ENCODE measurements around the gene PCOLCE2. TPM values are rescaled to one million over a fixed set of nuclear protein-coding genes. Genes with fewer than 3 reads are reported as not detected.

The PCOLCE2 gene
- total RNA-seq, 1 donor from 2014 or later = 23.3 TPM

GRCh38 chr3:142898346-142899213 is 9.7 kb upstream of the PCOLCE2 start:
- no peak for ATAC-seq

GRCh38 chr3:142897807-142898206 is 8.9 kb upstream of the PCOLCE2 start:
- intact Hi-C loops (cut with DNase I) = no loop called here
- no peak for TF ChIP-seq CTCF (IDR thresholded peaks at IDR 0.05)
- Histone ChIP-seq H3K27ac (no peak overlapping the region), H3K9me3 (no peaks in the 10 kb centered on the region), H3K4me1 (no peaks in the 10 kb centered on the region), H3K27me3 (no peaks in the 10 kb centered on the region), H3K4me3 (no peak overlapping the region), H3K36me3 (no peaks in the 10 kb centered on the region)
- DNase-seq = no peak
- ATAC-seq = no peak

More at GRCh38 chr3:142898346-142899213, 9.7 kb upstream of the PCOLCE2 start:
- Histone ChIP-seq H3K27me3 (no peaks in the 10 kb centered on the region), H3K27ac (no peak overlapping the region), H3K4me3 (no peak overlapping the region), H3K4me1 (no peaks in the 10 kb centered on the region), H3K36me3 (no peaks in the 10 kb centered on the region), H3K9me3 (no peaks in the 10 kb centered on the region)
- intact Hi-C loops (cut with DNase I) = no loop called here
- no peak for DNase-seq
- no peak for TF ChIP-seq CTCF (IDR thresholded peaks at IDR 0.05)

- Histone ChIP-seq H3K27me3 (no peaks in the 10 kb centered on the region), H3K36me3 (no peaks in the 10 kb centered on the region), H3K4me1 (no peaks in the 10 kb centered on the region), H3K4me3 (no peak overlapping the region), H3K27ac (no peak overlapping the region), H3K9me3 (no peaks in the 10 kb centered on the region)
- ATAC-seq = no peak
- DNase-seq = no peak
- no peak for TF ChIP-seq CTCF (IDR thresholded peaks at IDR 0.05)
- intact Hi-C loops (cut with DNase I) = no loop called here
Observed at GRCh38 chr3:142896996-142897395, 8.1 kb upstream of the PCOLCE2 start.

GRCh38 chr3:142896201-142896755 is 7.4 kb upstream of the PCOLCE2 start:
- intact Hi-C loops (cut with DNase I) = no loop called here
- ATAC-seq = no peak
- no peak for TF ChIP-seq CTCF (IDR thresholded peaks at IDR 0.05)

GRCh38 chr3:142894493-142894892 is 5.6 kb upstream of the PCOLCE2 start:
- no peak overlapping the region for H3K4me3 ChIP-seq
- no peaks in the 10 kb centered on the region for H3K27me3 ChIP-seq
- H3K27ac ChIP-seq = no peak overlapping the region
- TF ChIP-seq CTCF (IDR thresholded peaks at IDR 0.05) = no peak
- H3K36me3 ChIP-seq = no peaks in the 10 kb centered on the region
- no peak for DNase-seq
- peak; percentile 32 for ATAC-seq
- H3K9me3 ChIP-seq = no peaks in the 10 kb centered on the region
- H3K4me1 ChIP-seq = no peaks in the 10 kb centered on the region
- intact Hi-C loops (cut with DNase I) = no loop called here

More at GRCh38 chr3:142896201-142896755, 7.4 kb upstream of the PCOLCE2 start:
- H3K9me3 ChIP-seq = no peaks in the 10 kb centered on the region
- H3K36me3 ChIP-seq = no peaks in the 10 kb centered on the region
- H3K4me1 ChIP-seq = no peaks in the 10 kb centered on the region
- no peak overlapping the region for H3K27ac ChIP-seq
- no peak overlapping the region for H3K4me3 ChIP-seq
- DNase-seq = no peak
- no peaks in the 10 kb centered on the region for H3K27me3 ChIP-seq
